ENCODE data around the gene CBLB.

Gene CBLB

DNA sequence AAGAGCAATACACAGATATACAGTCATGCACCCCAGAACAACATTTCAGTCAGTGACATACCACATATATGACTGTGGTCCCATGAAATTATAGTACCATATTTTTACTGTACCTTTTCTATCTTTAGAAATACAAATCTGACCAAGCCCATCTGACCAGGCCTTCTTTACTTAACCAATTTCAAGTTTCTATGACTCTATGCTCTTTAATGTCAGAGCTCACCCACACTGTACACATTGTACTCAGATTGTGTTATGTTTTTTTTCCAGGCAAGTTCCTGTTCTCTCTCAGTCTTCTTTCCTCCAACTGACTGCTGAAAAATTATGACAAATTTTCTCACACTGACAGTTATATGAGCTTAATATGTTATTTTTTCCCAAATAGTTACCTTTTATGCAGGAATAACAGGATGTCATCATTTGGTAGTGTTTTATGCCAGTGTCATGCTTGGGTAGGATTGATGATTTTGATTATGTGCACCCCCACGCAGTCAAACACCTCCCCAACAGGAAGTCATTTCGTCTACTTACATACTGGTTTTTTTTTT is 8.0 kb upstream of the CBLB start:
- DNase-seq (ENCODE audit: insufficient read length, low spot score) = no peak
- no peak for FAIRE-seq

- no peak for FAIRE-seq
Measured at GRCh38 chr3:105869861-105870755, 1.3 kb upstream of the CBLB start.

DNA sequence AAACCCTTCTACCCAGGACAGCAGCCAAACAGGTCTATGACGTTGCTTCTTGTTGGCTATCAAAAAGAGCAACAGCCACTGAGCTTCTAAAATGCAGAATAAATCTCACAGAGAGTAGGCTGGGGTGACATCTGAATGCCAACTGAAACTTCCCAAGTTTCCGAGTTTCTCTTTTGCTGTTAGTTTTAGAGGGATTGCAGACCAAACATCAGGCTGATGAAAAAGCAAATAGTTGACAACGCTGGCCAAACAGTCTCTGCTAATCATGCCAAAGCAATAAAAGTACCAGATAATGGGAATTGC is 670 bp upstream of the CBLB start:
- no peak for FAIRE-seq
- DNase-seq (ENCODE audit: insufficient read length, low spot score) = no peak

More at GRCh38 chr3:105869861-105870755, 1.3 kb upstream of the CBLB start:
- DNase-seq (ENCODE audit: insufficient read length, low spot score) = no peak

- FAIRE-seq = no peak
- DNase-seq (ENCODE audit: insufficient read length, low spot score) = no peak
Measured at GRCh38 chr3:105868431-105868741, 426 bp downstream of the CBLB start.

DNA sequence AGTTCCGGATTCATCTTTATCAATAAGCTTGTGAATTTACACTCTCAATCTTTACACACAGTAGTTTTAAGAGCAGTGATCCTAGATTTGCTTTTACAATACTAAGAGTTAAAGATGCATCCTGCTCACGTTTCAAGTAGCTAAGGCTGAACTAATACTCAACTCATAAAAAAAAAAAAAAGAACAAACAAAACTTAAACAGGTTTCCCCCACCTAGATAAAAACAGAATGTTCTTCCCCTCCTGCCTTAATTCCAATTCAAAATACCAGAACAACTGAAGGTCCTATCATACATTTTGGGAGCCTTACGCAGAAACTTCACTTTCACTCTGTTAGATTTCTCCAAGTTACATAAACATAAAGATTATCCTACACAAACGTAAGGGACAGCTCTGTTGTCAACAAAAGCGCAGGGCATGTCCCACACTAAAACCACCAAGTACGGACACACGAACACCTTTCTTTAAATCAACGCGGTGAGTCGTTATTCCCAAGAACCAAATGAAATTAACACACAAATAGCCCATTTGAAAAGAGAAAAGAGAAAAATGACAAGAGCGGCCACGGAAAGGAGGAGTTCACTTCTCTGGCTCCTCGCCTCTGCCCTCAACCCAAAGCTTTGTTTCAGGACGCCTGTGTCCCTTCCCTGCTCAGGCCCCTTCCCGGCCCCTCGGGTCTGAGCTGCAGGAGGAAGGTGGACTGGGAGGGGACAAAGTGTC is 941 bp downstream of the CBLB start:
- no peak for DNase-seq (ENCODE audit: insufficient read length, low spot score)
- peak; percentile 60 for FAIRE-seq

DNA sequence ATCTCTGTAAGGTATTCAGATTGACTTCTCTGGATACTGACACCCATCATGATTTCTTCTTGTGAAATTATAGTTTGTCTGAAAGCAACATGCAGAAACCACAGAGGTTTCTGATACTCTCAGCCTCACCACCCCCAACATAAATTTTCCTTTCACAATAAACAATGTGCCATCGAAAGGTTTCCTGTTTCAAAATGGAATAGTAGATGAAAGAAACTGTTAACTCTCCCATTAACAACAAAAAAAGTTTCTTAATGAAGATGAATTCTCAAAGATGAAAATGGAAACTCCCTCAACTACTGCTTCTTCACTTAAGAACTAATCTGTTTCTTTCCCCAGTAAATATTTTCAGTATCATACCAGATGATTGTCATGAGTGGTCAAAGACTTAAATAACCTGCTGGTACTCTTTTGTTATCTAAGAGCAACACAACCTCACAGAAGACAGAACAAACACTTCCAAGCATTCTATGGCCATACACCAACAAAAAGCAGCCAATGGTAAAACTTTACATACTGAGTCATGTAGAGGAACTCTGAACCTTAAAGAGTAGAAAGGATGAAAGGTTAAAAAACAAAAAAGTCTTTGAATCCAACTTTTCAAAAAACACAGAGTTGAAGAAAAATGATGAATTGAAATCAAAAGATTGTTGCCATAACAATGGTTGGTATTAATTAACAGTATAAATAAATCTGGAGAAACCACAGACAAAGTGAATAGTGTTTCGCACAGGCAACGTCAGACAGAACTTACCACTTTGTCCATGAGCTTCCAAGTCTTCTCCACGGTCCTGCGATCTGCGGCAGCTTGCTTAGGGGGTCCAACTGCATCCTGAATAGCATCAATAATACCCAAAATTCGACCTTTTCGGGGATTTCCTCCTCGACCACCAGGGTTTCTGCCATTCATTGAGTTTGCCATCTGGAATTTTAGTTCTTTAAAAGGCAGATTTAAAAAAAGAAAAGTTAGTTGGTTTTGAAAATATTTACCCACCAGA is 1.9 kb downstream of the CBLB start:
- FAIRE-seq = peak; percentile 87
- peak; percentile 25 for DNase-seq (ENCODE audit: insufficient read length, low spot score)

GRCh38 chr3:105865867-105866350 is 2.9 kb downstream of the CBLB start:
- peak; percentile 28 for FAIRE-seq
- DNase-seq (ENCODE audit: insufficient read length, low spot score) = no peak

DNA sequence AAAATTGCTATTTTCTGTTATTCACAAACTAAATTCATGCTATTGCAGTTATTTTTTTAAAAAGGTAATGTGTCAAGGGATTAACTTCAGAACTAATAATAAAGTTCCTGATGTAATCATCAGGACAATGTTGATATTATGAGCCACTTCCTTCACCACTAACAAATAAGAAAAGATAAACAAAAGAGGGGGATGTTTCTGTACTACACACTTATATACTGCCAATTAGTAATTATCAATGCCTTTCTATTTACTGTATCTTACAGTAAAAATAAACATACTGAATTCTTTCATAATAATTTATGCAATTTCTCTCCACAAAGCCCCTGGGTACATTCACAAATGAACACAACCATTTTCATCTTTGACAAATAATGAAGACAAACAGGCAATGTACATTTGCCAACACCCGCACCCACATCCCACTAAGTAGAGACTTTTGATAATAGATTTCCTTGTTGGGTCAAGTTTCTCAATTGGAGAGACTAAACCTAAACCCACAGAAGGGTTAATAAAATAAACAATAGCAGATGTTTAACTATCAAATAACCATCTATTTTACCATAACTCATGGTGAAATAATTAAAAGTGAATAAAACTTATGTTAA is 3.7 kb downstream of the CBLB start:
- DNase-seq (ENCODE audit: insufficient read length, low spot score) (no peak), FAIRE-seq (no peak)

- FAIRE-seq = no peak
- DNase-seq (ENCODE audit: insufficient read length, low spot score) = no peak
Measured at GRCh38 chr3:105864212-105864611, 4.6 kb downstream of the CBLB start.

- DNase-seq (ENCODE audit: insufficient read length, low spot score) = no peak
- no peak for FAIRE-seq
Measured at GRCh38 chr3:105863608-105864007, 5.2 kb downstream of the CBLB start.

GRCh38 chr3:105862217-105862616 is 6.6 kb downstream of the CBLB start:
- peak; percentile 93 for FAIRE-seq
- peak; percentile 23 for DNase-seq (ENCODE audit: insufficient read length, low spot score)

- no peak for FAIRE-seq
- no peak for DNase-seq (ENCODE audit: insufficient read length, low spot score)
Measured at GRCh38 chr3:105860641-105861040, 8.2 kb downstream of the CBLB start.

DNA sequence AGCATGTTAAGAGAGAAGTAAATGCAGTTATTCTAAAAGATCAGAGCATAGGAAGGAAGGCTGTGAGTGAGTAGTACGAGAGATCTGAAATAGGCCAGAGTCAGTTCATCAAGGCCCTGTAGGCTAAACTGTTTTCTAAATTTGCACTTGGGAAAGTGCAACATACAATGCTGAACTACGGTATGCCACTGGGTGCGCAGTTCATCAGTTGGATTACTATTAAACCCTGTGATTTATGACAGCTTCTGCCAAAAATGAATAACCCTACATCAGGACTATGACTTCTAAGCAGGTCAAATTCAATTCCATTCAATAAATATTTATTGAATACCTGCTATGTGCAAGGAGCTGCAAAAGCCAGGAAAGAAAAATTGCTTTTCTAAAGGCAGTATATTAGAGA is 10.8 kb downstream of the CBLB start:
- DNase-seq (ENCODE audit: insufficient read length, low spot score) = no peak
- FAIRE-seq = peak; percentile 18

DNA sequence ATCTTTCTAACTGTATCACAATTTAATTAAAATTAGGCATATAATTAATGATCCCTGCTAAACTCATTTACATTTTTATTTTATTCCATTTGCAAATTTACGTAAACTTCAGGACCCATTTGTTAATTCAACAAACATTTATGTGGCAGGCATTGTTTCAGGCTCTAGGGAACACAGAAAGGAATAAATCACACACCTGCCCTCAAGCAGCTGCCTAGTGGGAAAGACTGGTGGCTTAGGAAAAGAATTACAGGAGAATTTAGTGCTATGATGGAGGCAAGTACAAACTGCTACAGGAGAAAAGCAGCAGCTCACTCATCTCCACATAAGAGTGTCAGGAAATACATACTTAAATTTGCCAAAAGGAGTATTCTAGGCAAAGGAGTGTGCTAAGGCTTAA is 11.2 kb downstream of the CBLB start:
- no peak for DNase-seq (ENCODE audit: insufficient read length, low spot score)

GRCh38 chr3:105856605-105857004 is 12.2 kb downstream of the CBLB start:
- FAIRE-seq (no peak), DNase-seq (ENCODE audit: insufficient read length, low spot score) (no peak)

More for the DNA sequence above, 11.2 kb downstream of the CBLB start:
- peak; percentile 31 for FAIRE-seq

DNA sequence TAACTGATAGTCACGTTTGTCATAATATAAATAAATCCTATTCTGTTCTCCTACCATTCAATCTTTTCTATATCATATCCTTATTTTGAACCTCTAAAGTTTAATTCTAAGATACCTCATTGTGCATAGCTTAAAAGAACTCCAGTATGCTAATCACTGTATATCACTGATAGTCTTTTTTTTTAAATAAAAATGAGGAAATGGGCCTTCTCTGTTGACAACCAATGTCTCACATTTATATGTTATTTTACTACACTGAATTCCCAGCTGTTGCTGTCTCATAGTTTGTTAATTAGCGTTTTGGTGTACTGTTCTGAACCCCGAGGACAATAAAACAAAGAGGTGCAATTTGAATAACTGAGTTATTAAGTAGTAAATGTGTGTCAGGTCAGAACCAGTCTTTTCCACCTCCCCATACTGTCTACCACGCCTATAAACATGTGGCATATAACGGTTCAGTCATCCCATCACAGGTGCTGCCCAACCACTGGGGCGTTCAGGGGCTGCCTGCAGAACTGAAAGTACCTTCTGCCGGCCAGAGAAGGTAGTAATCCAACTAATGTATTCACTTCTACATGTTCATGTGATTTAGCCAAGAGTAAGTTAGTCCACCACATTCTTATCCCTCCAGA is 14.9 kb downstream of the CBLB start:
- peak; percentile 86 for FAIRE-seq
- DNase-seq (ENCODE audit: insufficient read length, low spot score) = no peak

- FAIRE-seq (no peak), DNase-seq (ENCODE audit: insufficient read length, low spot score) (no peak)
Measured at GRCh38 chr3:105851582-105851981, 17.2 kb downstream of the CBLB start.

DNA sequence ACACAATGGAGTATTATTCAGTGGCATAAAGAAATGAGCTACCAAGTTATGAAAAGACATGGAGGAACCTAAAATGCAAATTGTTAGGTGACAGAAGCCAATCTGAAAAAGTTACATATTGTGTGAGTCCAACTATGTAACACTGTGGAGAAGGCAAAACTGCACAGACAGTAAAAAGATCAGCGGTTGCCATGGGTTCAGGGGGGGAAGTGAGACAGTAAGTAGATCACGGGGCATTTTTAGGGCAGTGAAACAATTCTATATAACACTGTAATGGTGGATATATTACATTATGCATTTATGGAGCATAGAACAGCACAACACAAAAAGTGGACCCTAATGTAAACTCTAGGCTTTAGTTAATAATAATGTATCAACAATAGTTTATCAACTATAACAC is 17.6 kb downstream of the CBLB start:
- no peak for DNase-seq (ENCODE audit: insufficient read length, low spot score)
- no peak for FAIRE-seq

GRCh38 chr3:105850593-105850992 is 18.2 kb downstream of the CBLB start:
- DNase-seq (ENCODE audit: insufficient read length, low spot score) = no peak
- FAIRE-seq = no peak

DNA sequence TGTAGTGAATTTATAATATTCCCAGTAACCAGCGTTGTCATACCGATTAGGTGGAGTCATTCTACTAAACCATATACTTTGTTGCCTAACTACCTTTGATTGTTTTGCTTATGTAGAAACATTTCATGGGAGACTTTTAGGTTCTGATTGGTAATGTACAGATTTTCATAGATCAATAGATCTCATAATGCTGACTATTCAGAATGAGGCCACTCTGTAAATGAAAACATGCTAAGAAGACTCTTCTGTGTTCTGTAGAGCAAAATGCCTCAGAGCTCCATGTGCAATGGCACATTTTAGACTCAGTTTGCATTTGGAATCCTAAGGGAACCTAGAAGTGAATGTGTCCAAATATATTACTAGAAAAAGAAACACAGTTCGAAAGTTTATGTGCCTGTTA is 20.0 kb downstream of the CBLB start:
- FAIRE-seq = no peak
- DNase-seq (ENCODE audit: insufficient read length, low spot score) = no peak

All from GM19239 (cell line).